Erythroblast (primary cell): ENCODE results near the gene KDM4D.

Experiments used
- GATA1 ChIP-seq: IDR thresholded peaks from 2 replicates; pipeline ENCODE4 v1.6.1; 2011; ENCODE audit warnings: low read depth, mild to moderate bottlenecking, control low read depth, low read length, moderate library complexity
- POLR2A ChIP-seq: IDR thresholded peaks from 2 replicates; pipeline ENCODE4 v1.6.1; 2011; ENCODE audit warnings: mild to moderate bottlenecking, low read length

GRCh38 chr11:94926698-94927237 is 46.7 kb upstream of the KDM4D start:
- TF ChIP-seq POLR2A = no peak
- no peak for TF ChIP-seq GATA1
